ENCODE results near the gene LRRC18. TPM values are rescaled to one million over a fixed set of nuclear protein-coding genes. Genes with fewer than 3 reads are reported as not detected.

LRRC18 gene
- total and polyA plus RNA-seq, 9 of the 15 experiments (the other 6 are each of a cell fraction or from before 2014, with no cell fraction given), result not detected

- TF ChIP-seq ARNT (IDR thresholded peaks at IDR 0.05) (no peak), RAD21 (CRISPR knock-in tag; conservative IDR thresholded peaks at IDR 0.05 in 1 of 2, IDR thresholded peaks at IDR 0.05 in 1 of 2) (peak; percentile 61 to 69), ZBTB40 (IDR thresholded peaks at IDR 0.05) (no peak), ZBTB40 (CRISPR knock-in tag; IDR thresholded peaks at IDR 0.05) (no peak), NKRF (IDR thresholded peaks at IDR 0.05; ENCODE audit: borderline replicate concordance) (no peak), ZNF655 (CRISPR knock-in tag; IDR thresholded peaks at IDR 0.05) (no peak), DEAF1 (CRISPR knock-in tag; IDR thresholded peaks at IDR 0.05) (peak; percentile 50; the same call in 1 of the 2 replicates), FUS (optimal IDR thresholded peaks at IDR 0.05; ENCODE audit: low read depth, low read length) (no peak), DDX20 (tag; IDR thresholded peaks at IDR 0.05; ENCODE audit: low read depth) (no peak), ZNF134 (CRISPR knock-in tag; conservative IDR thresholded peaks at IDR 0.05) (no peak)
Observed at GRCh38 chr10:48885376-48885775, 54.3 kb downstream of the LRRC18 start (continued).

Data from K562 (cell line).